ENCODE measurements around the gene STMND1.

Gene STMND1

DNA sequence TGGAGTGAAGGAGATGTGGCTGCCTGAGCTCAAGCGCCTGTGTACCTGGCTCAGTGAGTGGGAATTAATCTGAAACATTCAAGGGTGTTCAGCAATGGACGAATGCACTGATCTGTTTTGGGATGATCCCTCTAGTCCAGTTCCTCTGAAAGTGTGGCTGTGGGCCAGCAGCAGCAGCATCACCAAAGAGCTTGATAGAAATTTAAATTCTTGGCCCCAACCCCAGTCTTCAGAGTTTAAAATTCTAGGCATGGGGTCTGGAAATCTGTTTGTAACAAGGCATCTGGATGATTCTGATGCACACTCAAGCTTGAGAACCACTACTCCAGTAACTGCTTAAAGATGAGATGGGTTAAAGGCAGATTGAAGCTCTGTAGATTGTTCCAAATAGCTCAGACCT, 59.2 kb downstream of the STMND1 start:
- Histone ChIP-seq H3K9ac (ENCODE audit: low read depth, low read length) (no peak overlapping the region), H3K9me3 (ENCODE audit: insufficient read depth, low read depth, low read length) (no peaks in the 10 kb centered on the region), H3K4me3 (ENCODE audit: low read length) (no peak overlapping the region), H3K4me1 (ENCODE audit: insufficient read depth, low read length) (no peaks in the 10 kb centered on the region), H3K27ac (ENCODE audit: low read depth, low read length) (no peak overlapping the region), H3K27me3 (ENCODE audit: insufficient read depth, low read length) (no peaks in the 10 kb centered on the region), H3K36me3 (ENCODE audit: insufficient read depth, low read length) (no peaks in the 10 kb centered on the region)
- 95% methylated on average over 2 of the region's 2 CpGs for WGBS

DNA sequence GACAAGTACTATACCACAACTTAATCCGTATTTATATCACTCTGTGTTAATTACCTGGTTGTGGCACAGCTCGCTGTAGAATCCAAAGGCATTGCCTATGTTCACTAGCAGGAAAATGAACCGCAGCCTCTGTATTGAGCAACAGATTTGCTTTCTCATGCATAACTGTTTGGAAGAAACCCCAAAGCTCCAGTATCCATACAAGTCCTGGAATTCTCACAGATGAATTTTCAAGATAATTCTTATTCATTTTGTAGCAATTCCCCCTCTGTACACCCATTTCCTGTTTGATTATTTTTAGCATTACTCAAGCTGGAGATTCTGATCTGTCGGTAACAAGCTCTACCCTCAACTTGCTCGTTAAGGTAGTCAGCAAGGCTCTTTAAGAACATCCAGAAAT, 63.5 kb downstream of the STMND1 start:
- H3K4me3 ChIP-seq (ENCODE audit: low read length), result no peak overlapping the region
- H3K9ac ChIP-seq (ENCODE audit: low read depth, low read length), result no peak overlapping the region
- no peaks in the 10 kb centered on the region for H3K9me3 ChIP-seq (ENCODE audit: insufficient read depth, low read depth, low read length)
- WGBS, result 94% methylated on average over 5 of the region's 5 CpGs
- H3K36me3 ChIP-seq (ENCODE audit: insufficient read depth, low read length), result no peaks in the 10 kb centered on the region
- H3K27me3 ChIP-seq (ENCODE audit: insufficient read depth, low read length), result no peaks in the 10 kb centered on the region
- H3K4me1 ChIP-seq (ENCODE audit: insufficient read depth, low read length), result no peaks in the 10 kb centered on the region
- H3K27ac ChIP-seq (ENCODE audit: low read depth, low read length), result no peak overlapping the region

DNA sequence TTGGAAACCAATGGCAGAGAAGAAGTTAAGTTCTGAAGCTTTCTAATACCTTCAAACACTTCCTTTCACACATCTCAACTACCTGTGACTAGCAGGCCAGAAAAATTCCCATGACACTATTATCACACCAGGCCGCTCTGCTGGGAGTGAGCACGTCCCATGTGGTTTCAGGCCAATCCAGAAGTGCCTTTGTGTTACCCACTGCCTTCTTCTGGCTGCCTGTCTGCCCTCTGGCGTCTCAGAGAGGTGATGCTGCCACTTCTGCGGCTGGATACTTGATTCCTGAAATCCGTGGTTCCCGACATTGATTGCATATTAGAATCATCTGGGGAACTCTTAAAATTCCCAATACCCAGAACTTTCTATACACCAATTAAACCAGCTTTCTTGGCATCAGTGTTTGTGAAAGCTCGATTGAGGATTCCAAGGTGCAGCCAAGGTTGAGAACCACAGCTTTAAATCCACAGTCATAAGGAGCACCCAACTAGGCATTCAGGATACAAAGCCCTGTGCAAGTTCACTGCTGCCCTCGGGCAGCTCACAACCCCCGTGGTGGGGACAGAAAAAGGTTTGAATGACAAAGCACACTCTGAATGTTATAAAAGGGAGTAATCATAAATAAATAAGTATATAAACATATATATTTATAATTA, 65.6 kb downstream of the STMND1 start:
- H3K9ac ChIP-seq (ENCODE audit: low read depth, low read length), result no peak overlapping the region
- no peak overlapping the region for H3K4me3 ChIP-seq (ENCODE audit: low read length)
- no peaks in the 10 kb centered on the region for H3K9me3 ChIP-seq (ENCODE audit: insufficient read depth, low read depth, low read length)
- no peaks in the 10 kb centered on the region for H3K27me3 ChIP-seq (ENCODE audit: insufficient read depth, low read length)
- H3K36me3 ChIP-seq (ENCODE audit: insufficient read depth, low read length), result no peaks in the 10 kb centered on the region
- WGBS, result 23% methylated on average over 9 of the region's 9 CpGs
- H3K4me1 ChIP-seq (ENCODE audit: insufficient read depth, low read length), result no peaks in the 10 kb centered on the region
- H3K27ac ChIP-seq (ENCODE audit: low read depth, low read length), result no peak overlapping the region

DNA sequence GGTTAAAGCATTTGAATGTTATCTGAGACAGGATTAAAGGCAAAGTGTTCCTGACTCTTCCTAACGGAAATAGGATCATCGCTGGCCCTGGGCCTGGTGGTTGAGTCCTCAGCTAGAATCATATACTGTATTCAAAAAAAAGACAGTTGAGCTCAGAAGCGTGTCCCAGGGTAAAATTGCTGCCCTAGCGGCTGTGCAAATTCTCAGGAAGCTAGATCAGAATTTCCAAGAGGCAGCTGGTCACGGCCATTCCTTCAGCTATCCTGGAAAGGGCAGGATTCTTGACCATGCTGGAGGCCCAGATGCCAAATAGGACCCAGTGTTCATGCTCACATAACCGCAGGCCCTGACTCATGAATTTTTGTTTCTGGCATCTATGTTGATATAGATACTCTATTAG, 67.4 kb downstream of the STMND1 start:
- Histone ChIP-seq H3K36me3 (ENCODE audit: insufficient read depth, low read length) (no peaks in the 10 kb centered on the region), H3K27me3 (ENCODE audit: insufficient read depth, low read length) (no peaks in the 10 kb centered on the region), H3K9me3 (ENCODE audit: insufficient read depth, low read depth, low read length) (no peaks in the 10 kb centered on the region), H3K27ac (ENCODE audit: low read depth, low read length) (no peak overlapping the region), H3K9ac (ENCODE audit: low read depth, low read length) (no peak overlapping the region), H3K4me1 (ENCODE audit: insufficient read depth, low read length) (no peaks in the 10 kb centered on the region), H3K4me3 (ENCODE audit: low read length) (no peak overlapping the region)
- WGBS, result 92% methylated on average over 6 of the region's 6 CpGs

GRCh38 chr6:17169711-17170110, 67.9 kb downstream of the STMND1 start:
- H3K36me3 ChIP-seq (ENCODE audit: insufficient read depth, low read length), result no peaks in the 10 kb centered on the region
- WGBS, result 98% methylated on average over 5 of the region's 6 CpGs
- no peaks in the 10 kb centered on the region for H3K9me3 ChIP-seq (ENCODE audit: insufficient read depth, low read depth, low read length)
- H3K27me3 ChIP-seq (ENCODE audit: insufficient read depth, low read length), result no peaks in the 10 kb centered on the region
- H3K4me1 ChIP-seq (ENCODE audit: insufficient read depth, low read length), result no peaks in the 10 kb centered on the region
- no peak overlapping the region for H3K27ac ChIP-seq (ENCODE audit: low read depth, low read length)
- H3K4me3 ChIP-seq (ENCODE audit: low read length), result no peak overlapping the region
- H3K9ac ChIP-seq (ENCODE audit: low read depth, low read length), result no peak overlapping the region

DNA sequence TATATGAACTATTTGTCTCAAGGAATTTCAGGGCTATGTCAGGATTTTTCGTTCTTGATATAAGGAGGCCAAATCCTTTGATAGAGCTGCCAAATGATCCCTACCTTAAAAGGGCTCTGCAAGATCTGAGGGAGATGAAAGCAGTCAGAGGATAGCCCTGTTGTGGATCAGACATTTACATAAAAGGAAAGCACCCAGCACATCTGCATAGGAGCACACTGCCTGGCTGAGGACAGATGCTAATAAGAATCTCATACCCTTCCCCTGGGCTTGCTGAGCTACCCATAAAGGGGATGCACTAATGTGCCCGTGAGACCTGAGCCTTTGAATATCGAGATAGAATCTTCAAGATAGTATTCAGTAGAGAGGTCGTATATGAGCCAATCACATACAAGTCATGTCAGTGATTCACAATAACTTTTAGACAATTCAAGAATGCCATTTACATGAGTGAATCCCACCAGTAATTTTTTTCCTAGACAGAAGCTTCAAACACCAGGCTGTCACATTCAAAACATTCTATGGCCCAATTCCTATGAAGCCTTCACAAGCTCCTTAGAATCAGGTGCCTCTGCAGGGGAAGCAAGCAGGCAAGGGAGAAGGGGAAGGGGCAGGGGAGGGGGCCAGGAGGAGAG, 71.1 kb downstream of the STMND1 start:
- H3K36me3 ChIP-seq (ENCODE audit: insufficient read depth, low read length), result no peaks in the 10 kb centered on the region
- no peak overlapping the region for H3K4me3 ChIP-seq (ENCODE audit: low read length)
- no peaks in the 10 kb centered on the region for H3K27me3 ChIP-seq (ENCODE audit: insufficient read depth, low read length)
- no peaks in the 10 kb centered on the region for H3K4me1 ChIP-seq (ENCODE audit: insufficient read depth, low read length)
- 68% methylated on average over 4 of the region's 4 CpGs for WGBS
- no peak overlapping the region for H3K9ac ChIP-seq (ENCODE audit: low read depth, low read length)
- H3K9me3 ChIP-seq (ENCODE audit: insufficient read depth, low read depth, low read length), result no peaks in the 10 kb centered on the region
- H3K27ac ChIP-seq (ENCODE audit: low read depth, low read length), result no peak overlapping the region

DNA sequence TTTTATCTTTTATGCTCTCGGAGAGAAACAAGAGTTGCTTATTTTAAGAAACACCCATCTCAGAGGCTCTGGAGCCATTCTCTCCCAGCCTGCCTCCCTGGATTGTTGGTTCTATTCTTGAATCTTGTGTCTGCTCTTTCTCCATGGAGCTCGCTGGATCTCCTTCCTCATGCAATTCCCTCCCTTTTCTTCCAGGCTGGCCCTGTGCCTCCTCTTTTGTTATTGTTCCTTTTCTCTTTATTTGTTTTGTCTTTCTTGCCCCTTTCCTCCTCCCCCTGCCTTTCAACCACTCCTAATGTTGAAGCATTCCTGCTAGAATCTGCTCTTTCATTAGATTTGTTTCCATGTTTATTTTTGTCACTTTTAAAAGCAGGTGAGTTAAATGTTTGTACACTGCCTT, 76.5 kb downstream of the STMND1 start:
- no peak overlapping the region for H3K9ac ChIP-seq (ENCODE audit: low read depth, low read length)
- 86% methylated on average over 2 of the region's 2 CpGs for WGBS
- no peaks in the 10 kb centered on the region for H3K4me1 ChIP-seq (ENCODE audit: insufficient read depth, low read length)
- H3K4me3 ChIP-seq (ENCODE audit: low read length), result no peak overlapping the region
- no peak overlapping the region for H3K27ac ChIP-seq (ENCODE audit: low read depth, low read length)
- H3K9me3 ChIP-seq (ENCODE audit: insufficient read depth, low read depth, low read length), result no peaks in the 10 kb centered on the region; the same call in 1 of the 2 replicates
- no peaks in the 10 kb centered on the region for H3K27me3 ChIP-seq (ENCODE audit: insufficient read depth, low read length)
- H3K36me3 ChIP-seq (ENCODE audit: insufficient read depth, low read length), result no peaks in the 10 kb centered on the region

DNA sequence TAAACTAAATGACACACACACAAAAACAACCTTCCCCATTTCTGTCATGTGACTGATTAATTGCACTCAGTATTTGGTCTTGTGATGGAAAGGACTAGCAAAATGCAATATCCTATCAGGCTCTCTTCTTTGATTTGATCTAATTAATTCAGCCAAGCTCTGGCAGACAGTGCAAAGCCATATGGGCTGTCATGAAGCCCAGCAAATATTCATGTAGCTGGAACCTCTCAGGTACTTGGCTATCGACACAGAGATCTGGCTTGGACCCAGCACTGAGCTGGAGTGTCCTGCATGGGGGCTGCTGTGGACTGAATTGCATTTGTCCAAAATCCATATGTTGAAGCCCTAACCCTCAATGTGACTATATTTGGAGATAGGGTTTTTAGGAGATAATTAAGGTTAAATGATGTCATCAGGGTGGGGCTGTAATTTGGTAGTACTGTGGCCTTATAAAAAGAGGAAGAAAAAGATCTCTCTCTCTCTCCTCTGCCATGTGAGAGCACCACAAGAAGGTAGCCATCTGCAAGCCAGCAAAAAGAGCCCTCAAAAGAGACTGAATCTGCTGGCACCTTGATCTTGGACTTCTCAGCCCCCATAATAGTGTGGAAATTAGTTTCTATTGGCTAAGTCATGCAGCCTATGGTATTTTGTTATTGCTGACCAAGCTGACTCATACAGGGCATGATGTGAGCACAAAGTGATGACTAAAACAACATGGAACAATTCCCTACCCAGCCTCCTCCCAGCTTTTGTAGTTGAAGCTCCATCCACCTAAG, 77.1 kb downstream of the STMND1 start:
- Histone ChIP-seq H3K9ac (ENCODE audit: low read depth, low read length) (no peak overlapping the region), H3K9me3 (ENCODE audit: insufficient read depth, low read depth, low read length) (no peaks in the 10 kb centered on the region; the same call in 1 of the 2 replicates), H3K36me3 (ENCODE audit: insufficient read depth, low read length) (no peaks in the 10 kb centered on the region), H3K4me3 (ENCODE audit: low read length) (no peak overlapping the region), H3K27me3 (ENCODE audit: insufficient read depth, low read length) (no peaks in the 10 kb centered on the region), H3K27ac (ENCODE audit: low read depth, low read length) (no peak overlapping the region), H3K4me1 (ENCODE audit: insufficient read depth, low read length) (no peaks in the 10 kb centered on the region)
- 100% methylated on average over 1 of the region's 1 CpG for WGBS

- no peak overlapping the region for H3K9ac ChIP-seq (ENCODE audit: low read depth, low read length)
- no peaks in the 10 kb centered on the region for H3K36me3 ChIP-seq (ENCODE audit: insufficient read depth, low read length)
- 92% methylated on average over 5 of the region's 5 CpGs for WGBS
- no peak overlapping the region for H3K27ac ChIP-seq (ENCODE audit: low read depth, low read length)
- no peaks in the 10 kb centered on the region; the same call in 1 of the 2 replicates for H3K9me3 ChIP-seq (ENCODE audit: insufficient read depth, low read depth, low read length)
- H3K4me1 ChIP-seq (ENCODE audit: insufficient read depth, low read length), result no peaks in the 10 kb centered on the region
- no peaks in the 10 kb centered on the region for H3K27me3 ChIP-seq (ENCODE audit: insufficient read depth, low read length)
- no peak overlapping the region for H3K4me3 ChIP-seq (ENCODE audit: low read length)
Observed at GRCh38 chr6:17179530-17180073, 77.8 kb downstream of the STMND1 start.

Measured in HUES64 (cell line).